Astrocyte (in vitro differentiated cells and primary cell): Measurements from ENCODE around the gene PRRC2B. TPM values are rescaled to one million over a fixed set of nuclear protein-coding genes. Genes with fewer than 3 reads are reported as not detected.

ENCODE experiments used
- DNase-seq: peaks from one replicate; pipeline ENCODE4 v3.0.0-alpha.2; 2010; ENCODE audit warnings: low read depth
- FAIRE-seq: peaks from 2 replicates; lab custom pipeline; 2011; peaks lifted over from hg19 to GRCh38; lab: Jason Lieb, UNC
- H2AFZ ChIP-seq: 2 replicates; pipeline ENCODE4 v1.6.0; 2012; ENCODE audit warnings: low read depth, low read length, inconsistent platforms
- H3K27ac ChIP-seq: 2 replicates; pipeline ENCODE4 v1.5.1; 2011; ENCODE audit warnings: low read depth, low read length, inconsistent platforms
- H3K27me3 ChIP-seq: 2 replicates; pipeline ENCODE4 v1.6.0; 2011; ENCODE audit warnings: low read length, inconsistent platforms; ENCODE audit not compliant: insufficient read depth
- H3K36me3 ChIP-seq: 2 replicates; pipeline ENCODE4 v1.5.1; 2011; ENCODE audit warnings: low read length, inconsistent platforms; ENCODE audit not compliant: insufficient read depth
- H3K4me1 ChIP-seq: 2 replicates; pipeline ENCODE4 v1.5.1; 2011; ENCODE audit warnings: low read length, inconsistent platforms; ENCODE audit not compliant: insufficient read depth
- H3K4me2 ChIP-seq: 2 replicates; pipeline ENCODE4 v1.6.0; 2012; ENCODE audit warnings: low read length, inconsistent platforms
- H3K4me3 ChIP-seq: 2 replicates; pipeline ENCODE4 v1.5.1; 2011; ENCODE audit warnings: low read depth, mild to moderate bottlenecking, low read length, inconsistent platforms; ENCODE audit not compliant: insufficient read depth
- H3K79me2 ChIP-seq: 2 replicates; pipeline ENCODE4 v1.6.0; 2012; ENCODE audit warnings: mild to moderate bottlenecking, low read length, inconsistent platforms; ENCODE audit not compliant: insufficient read depth
- H3K9ac ChIP-seq: 2 replicates; pipeline ENCODE4 v1.6.0; 2012; ENCODE audit warnings: mild to moderate bottlenecking, low read length, inconsistent platforms
- H3K9me3 ChIP-seq: 2 replicates; pipeline ENCODE4 v1.5.1; 2012; ENCODE audit warnings: low read depth, mild to moderate bottlenecking, low read length, inconsistent platforms; ENCODE audit not compliant: insufficient read depth
- H4K20me1 ChIP-seq: 2 replicates; pipeline ENCODE4 v1.6.0; 2012; ENCODE audit warnings: low read length, inconsistent platforms; ENCODE audit not compliant: insufficient read depth
- H3K27ac Mint-ChIP-seq: one replicate; pipeline ENCODE4 v1.8.0; 2021; ENCODE audit warnings: mild to moderate bottlenecking, mixed read lengths; ENCODE audit not compliant: unreplicated experiment
- H3K27me3 Mint-ChIP-seq: one replicate; pipeline ENCODE4 v1.8.0; 2021; ENCODE audit warnings: low read depth, mixed read lengths; ENCODE audit not compliant: unreplicated experiment
- H3K36me3 Mint-ChIP-seq: one replicate; pipeline ENCODE4 v1.8.0; 2021; ENCODE audit warnings: low read depth, mixed read lengths; ENCODE audit not compliant: unreplicated experiment
- H3K4me1 Mint-ChIP-seq: one replicate; pipeline ENCODE4 v1.8.0; 2021; ENCODE audit warnings: low read depth, mixed read lengths; ENCODE audit not compliant: unreplicated experiment
- H3K4me3 Mint-ChIP-seq: one replicate; pipeline ENCODE4 v1.8.0; 2021; ENCODE audit warnings: mild to moderate bottlenecking, moderate library complexity, mixed read lengths; ENCODE audit not compliant: unreplicated experiment
- H3K9me3 Mint-ChIP-seq: one replicate; pipeline ENCODE4 v1.8.0; 2021; ENCODE audit warnings: mild to moderate bottlenecking, mixed read lengths; ENCODE audit not compliant: unreplicated experiment
- EZH2 ChIP-seq: IDR thresholded peaks from 2 replicates; pipeline ENCODE4 v1.6.1; 2012; ENCODE audit warnings: mild to moderate bottlenecking, low read length, inconsistent platforms; ENCODE audit not compliant: insufficient read depth
- total RNA-seq: library from RNA; stranded (reverse); gene quantifications from 2 replicates; pipeline ENCODE4 v1.2.1, GENCODE V29; 2021
- TF ChIP-seq, protein P1 (sequence below): IDR thresholded peaks from 2 replicates; pipeline ENCODE4 v1.5.1; 2011; ENCODE audit warnings: low read depth, mild to moderate bottlenecking, inconsistent platforms, low read length, moderate library complexity; ENCODE audit not compliant: insufficient read depth

Gene PRRC2B
- total RNA-seq, 1 donor from 2014 or later, result 292 TPM

DNA sequence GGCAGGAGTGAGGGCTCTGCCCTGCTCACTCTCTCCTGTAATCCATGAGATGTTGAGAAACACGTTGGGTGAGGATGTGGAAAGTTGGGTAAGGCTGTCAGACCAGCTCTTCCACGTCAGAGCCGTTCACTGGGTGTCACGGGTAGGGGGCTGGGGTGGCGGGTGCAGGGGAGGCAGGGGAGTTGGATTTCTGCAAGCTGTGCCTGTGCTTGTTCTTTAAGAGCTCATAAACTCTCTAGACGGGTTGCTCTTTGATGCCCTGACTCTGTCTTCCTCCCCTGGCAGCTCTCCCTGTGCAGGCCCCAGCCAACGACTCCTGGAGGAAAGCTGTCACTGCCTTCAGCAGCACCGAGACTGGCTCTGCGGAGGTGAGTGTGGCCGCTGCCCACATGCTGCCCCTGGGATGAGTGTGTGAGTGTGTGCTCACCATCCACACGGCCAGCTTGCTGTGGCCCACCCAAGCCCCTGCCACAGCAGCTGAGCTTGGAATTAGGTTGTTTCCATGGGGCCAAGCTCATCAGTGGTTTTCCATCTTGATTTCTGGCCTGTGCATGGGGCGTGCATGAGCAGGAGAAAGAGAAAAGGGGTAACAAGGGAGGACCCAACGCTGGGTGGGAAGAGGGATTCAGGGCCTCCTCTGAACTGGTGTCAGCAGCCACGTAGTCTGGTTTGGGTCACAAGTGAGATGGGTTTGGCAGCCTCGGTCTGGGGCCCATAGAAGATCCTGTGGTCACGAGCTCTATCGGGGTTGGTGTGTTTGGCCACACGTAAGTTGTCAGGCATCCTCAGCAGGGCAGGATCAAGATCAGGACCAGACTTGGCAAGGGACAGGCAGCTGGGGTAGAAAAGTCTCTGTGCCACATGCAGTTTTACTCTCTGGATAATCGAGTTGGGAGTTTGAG is 87.8 kb downstream of the PRRC2B start:
- Histone ChIP-seq H3K27ac (no peak overlapping the region), H2AFZ (no peak overlapping the region), H3K4me2 (no peak overlapping the region), H4K20me1 (peaks cover 96% of the 10 kb centered on the region), H3K36me3 (peaks cover 72% of the 10 kb centered on the region), H3K27me3 (no peaks in the 10 kb centered on the region), H3K79me2 (peaks cover 63% of the 10 kb centered on the region), H3K4me3 (no peak overlapping the region), H3K9ac (no peak overlapping the region), H3K4me1 (no peaks in the 10 kb centered on the region), H3K9me3 (no peaks in the 10 kb centered on the region)
- H3K27ac Mint-ChIP-seq, result no peak overlapping the region
- DNase-seq (no peak), FAIRE-seq (no peak)
- TF ChIP-seq EZH2, result no peak
- TF ChIP-seq, protein P1, sequence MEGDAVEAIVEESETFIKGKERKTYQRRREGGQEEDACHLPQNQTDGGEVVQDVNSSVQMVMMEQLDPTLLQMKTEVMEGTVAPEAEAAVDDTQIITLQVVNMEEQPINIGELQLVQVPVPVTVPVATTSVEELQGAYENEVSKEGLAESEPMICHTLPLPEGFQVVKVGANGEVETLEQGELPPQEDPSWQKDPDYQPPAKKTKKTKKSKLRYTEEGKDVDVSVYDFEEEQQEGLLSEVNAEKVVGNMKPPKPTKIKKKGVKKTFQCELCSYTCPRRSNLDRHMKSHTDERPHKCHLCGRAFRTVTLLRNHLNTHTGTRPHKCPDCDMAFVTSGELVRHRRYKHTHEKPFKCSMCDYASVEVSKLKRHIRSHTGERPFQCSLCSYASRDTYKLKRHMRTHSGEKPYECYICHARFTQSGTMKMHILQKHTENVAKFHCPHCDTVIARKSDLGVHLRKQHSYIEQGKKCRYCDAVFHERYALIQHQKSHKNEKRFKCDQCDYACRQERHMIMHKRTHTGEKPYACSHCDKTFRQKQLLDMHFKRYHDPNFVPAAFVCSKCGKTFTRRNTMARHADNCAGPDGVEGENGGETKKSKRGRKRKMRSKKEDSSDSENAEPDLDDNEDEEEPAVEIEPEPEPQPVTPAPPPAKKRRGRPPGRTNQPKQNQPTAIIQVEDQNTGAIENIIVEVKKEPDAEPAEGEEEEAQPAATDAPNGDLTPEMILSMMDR, result no peak
- no peak overlapping the region for H3K4me3 Mint-ChIP-seq
- no peaks in the 10 kb centered on the region for H3K27me3 Mint-ChIP-seq
- no peaks in the 10 kb centered on the region for H3K9me3 Mint-ChIP-seq
- peaks cover 2% of the 10 kb centered on the region for H3K4me1 Mint-ChIP-seq
- peaks cover 11% of the 10 kb centered on the region for H3K36me3 Mint-ChIP-seq

DNA sequence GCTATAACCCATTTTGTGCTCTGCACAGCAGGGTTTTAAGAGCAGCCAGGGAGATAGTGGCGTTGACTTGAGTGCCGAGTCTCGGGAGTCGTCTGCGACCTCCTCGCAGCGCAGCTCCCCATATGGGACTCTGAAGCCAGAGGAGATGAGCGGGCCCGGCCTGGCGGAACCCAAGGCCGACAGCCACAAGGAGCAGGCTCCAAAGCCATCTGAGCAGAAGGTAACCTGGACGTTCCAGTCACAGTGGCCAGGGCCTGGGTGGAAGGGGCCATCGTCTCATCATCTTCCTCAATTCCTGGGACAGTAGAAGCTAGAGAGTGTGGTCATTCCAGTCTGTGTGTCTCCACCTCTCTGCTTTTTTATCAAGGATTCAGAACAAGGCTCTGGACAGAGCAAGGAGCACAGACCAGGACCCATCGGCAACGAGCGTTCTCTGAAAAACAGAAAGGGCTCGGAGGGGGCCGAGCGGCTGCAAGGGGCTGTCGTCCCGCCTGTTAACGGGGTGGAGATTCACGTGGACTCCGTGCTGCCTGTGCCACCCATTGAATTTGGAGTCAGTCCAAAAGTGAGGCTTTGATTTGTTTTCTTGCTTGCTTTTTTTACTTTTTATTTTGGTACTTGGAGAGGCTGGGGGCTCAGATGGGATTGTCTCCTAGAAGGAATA is 88.6 kb downstream of the PRRC2B start:
- Histone ChIP-seq H3K9ac (no peak overlapping the region), H3K4me3 (no peak overlapping the region), H3K4me2 (no peak overlapping the region), H3K27me3 (no peaks in the 10 kb centered on the region), H3K27ac (no peak overlapping the region), H3K79me2 (peaks cover 55% of the 10 kb centered on the region), H2AFZ (no peak overlapping the region), H3K36me3 (peaks cover 68% of the 10 kb centered on the region), H3K4me1 (no peaks in the 10 kb centered on the region), H4K20me1 (peaks cover 96% of the 10 kb centered on the region), H3K9me3 (no peaks in the 10 kb centered on the region)
- Mint-ChIP-seq H3K36me3 (peaks cover 12% of the 10 kb centered on the region), H3K27ac (no peak overlapping the region), H3K27me3 (no peaks in the 10 kb centered on the region), H3K9me3 (no peaks in the 10 kb centered on the region), H3K4me3 (no peak overlapping the region), H3K4me1 (peaks cover 3% of the 10 kb centered on the region)
- FAIRE-seq (no peak), DNase-seq (no peak)
- TF ChIP-seq EZH2, result no peak
- TF ChIP-seq, protein P1, result no peak
